Ishikawa (cell line): ENCODE results near the gene AEBP1.

Experiments
- CEBPB ChIP-seq: IDR thresholded peaks from 2 replicates; pipeline ENCODE4 v1.6.1; 2012
- CREB1 ChIP-seq: IDR thresholded peaks from 2 replicates; pipeline ENCODE4 v1.6.1; 2012; ENCODE audit warnings: low read depth
- EGR1 ChIP-seq: IDR thresholded peaks from 2 replicates; pipeline ENCODE4 v1.6.1; 2012
- EP300 ChIP-seq: IDR thresholded peaks from 2 replicates; pipeline ENCODE4 v1.6.1; 2012; ENCODE audit warnings: borderline replicate concordance
- FOXM1 ChIP-seq: IDR thresholded peaks from 2 replicates; pipeline ENCODE4 v1.6.1; 2012; ENCODE audit warnings: low read depth, borderline replicate concordance
- MAX ChIP-seq: IDR thresholded peaks from 2 replicates; pipeline ENCODE4 v1.6.1; 2012
- NFIC ChIP-seq: IDR thresholded peaks from 2 replicates; pipeline ENCODE4 v1.6.1; 2012
- RAD21 ChIP-seq: IDR thresholded peaks from 2 replicates; pipeline ENCODE4 v1.6.1; 2012; ENCODE audit warnings: low read depth
- TAF1 ChIP-seq: IDR thresholded peaks from 2 replicates; pipeline ENCODE4 v1.6.1; 2012; ENCODE audit warnings: low read depth, mild to moderate bottlenecking
- TCF12 ChIP-seq: IDR thresholded peaks from 2 replicates; pipeline ENCODE4 v1.6.1; 2012; ENCODE audit warnings: low read depth
- TEAD4 ChIP-seq: IDR thresholded peaks from 2 replicates; pipeline ENCODE4 v1.6.1; 2012
- USF1 ChIP-seq: IDR thresholded peaks from 2 replicates; pipeline ENCODE4 v1.6.1; 2012
- YY1 ChIP-seq: IDR thresholded peaks from 2 replicates; pipeline ENCODE4 v1.6.1; 2012; ENCODE audit warnings: low read depth
- ZBTB7A ChIP-seq: IDR thresholded peaks from 2 replicates; pipeline ENCODE4 v1.6.1; 2012; ENCODE audit warnings: low read depth
- TF ChIP-seq, protein P1 (sequence below): IDR thresholded peaks from 2 replicates; pipeline ENCODE4 v1.6.1; 2012; ENCODE audit warnings: low read depth, mild to moderate bottlenecking

Gene AEBP1

GRCh38 chr7:44139311-44140010, 35.3 kb downstream of the AEBP1 start:
- no peak for TF ChIP-seq EP300
- no peak for TF ChIP-seq TEAD4
- TF ChIP-seq, protein P1, sequence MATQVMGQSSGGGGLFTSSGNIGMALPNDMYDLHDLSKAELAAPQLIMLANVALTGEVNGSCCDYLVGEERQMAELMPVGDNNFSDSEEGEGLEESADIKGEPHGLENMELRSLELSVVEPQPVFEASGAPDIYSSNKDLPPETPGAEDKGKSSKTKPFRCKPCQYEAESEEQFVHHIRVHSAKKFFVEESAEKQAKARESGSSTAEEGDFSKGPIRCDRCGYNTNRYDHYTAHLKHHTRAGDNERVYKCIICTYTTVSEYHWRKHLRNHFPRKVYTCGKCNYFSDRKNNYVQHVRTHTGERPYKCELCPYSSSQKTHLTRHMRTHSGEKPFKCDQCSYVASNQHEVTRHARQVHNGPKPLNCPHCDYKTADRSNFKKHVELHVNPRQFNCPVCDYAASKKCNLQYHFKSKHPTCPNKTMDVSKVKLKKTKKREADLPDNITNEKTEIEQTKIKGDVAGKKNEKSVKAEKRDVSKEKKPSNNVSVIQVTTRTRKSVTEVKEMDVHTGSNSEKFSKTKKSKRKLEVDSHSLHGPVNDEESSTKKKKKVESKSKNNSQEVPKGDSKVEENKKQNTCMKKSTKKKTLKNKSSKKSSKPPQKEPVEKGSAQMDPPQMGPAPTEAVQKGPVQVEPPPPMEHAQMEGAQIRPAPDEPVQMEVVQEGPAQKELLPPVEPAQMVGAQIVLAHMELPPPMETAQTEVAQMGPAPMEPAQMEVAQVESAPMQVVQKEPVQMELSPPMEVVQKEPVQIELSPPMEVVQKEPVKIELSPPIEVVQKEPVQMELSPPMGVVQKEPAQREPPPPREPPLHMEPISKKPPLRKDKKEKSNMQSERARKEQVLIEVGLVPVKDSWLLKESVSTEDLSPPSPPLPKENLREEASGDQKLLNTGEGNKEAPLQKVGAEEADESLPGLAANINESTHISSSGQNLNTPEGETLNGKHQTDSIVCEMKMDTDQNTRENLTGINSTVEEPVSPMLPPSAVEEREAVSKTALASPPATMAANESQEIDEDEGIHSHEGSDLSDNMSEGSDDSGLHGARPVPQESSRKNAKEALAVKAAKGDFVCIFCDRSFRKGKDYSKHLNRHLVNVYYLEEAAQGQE = no peak
- TF ChIP-seq TAF1 = no peak
- TF ChIP-seq RAD21 = no peak
- no peak for TF ChIP-seq FOXM1
- TF ChIP-seq CEBPB = no peak
- TF ChIP-seq USF1 = no peak
- TF ChIP-seq YY1 = no peak
- TF ChIP-seq CREB1 = no peak
- TF ChIP-seq EGR1 = no peak
- no peak for TF ChIP-seq ZBTB7A
- no peak for TF ChIP-seq TCF12

GRCh38 chr7:44140341-44140740, 36.2 kb downstream of the AEBP1 start:
- TF ChIP-seq CREB1 (no peak), MAX (no peak), NFIC (no peak), EGR1 (no peak), CEBPB (no peak)

GRCh38 chr7:44141221-44141850, 37.2 kb downstream of the AEBP1 start, which contains the start of gene MYL7:
TSS of gene MYL7 (minus strand) at chr7:44141332. CDS start at chr7:44141305, 27 bp downstream.
- TF ChIP-seq EP300 (no peak), CREB1 (no peak), USF1 (no peak), CEBPB (no peak), RAD21 (no peak), TCF12 (no peak), TEAD4 (no peak), ZBTB7A (no peak)
- TF ChIP-seq, protein P1 = no peak

DNA sequence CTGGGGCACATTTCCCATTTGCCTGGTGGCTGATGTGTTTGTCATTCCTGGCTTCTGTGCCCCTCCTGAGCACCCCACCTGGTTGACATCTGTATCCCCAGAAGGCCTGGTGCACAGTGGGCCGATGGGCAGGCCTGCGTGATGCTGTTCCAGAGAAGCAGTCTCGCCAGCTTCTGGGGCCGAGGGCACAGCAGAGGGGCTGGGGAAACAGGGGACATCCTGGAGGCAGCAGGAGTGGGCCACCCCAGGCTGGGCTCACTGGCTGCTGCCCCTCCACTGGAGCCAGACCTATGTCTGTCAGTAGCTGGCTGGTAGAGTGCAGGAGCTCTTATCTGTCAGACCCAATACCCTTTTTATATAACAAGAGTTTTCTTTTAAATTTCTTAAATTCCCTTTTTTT, 37.9 kb downstream of the AEBP1 start:
- TF ChIP-seq FOXM1 (no peak), CREB1 (no peak), USF1 (no peak), TAF1 (no peak), TCF12 (no peak), TEAD4 (no peak), CEBPB (no peak), MAX (no peak), EGR1 (no peak), EP300 (no peak), ZBTB7A (no peak), RAD21 (no peak), NFIC (no peak)
- TF ChIP-seq, protein P1 = no peak
